GM23248 (cell line): ENCODE results near the gene PGAM4. TPM values are rescaled to one million over a fixed set of nuclear protein-coding genes. Genes with fewer than 3 reads are reported as not detected.

ENCODE experiments used
- DNase-seq: peaks from one replicate; pipeline ENCODE4 v3.0.0-alpha.2; 2015
- H2AFZ ChIP-seq: fragments of 200-600 bp; sonication (generic); 2 replicates; pipeline ENCODE4 v1.6.1; 2016; ENCODE audit warnings: antibody characterized with exemption
- H3F3A ChIP-seq: fragments of 200-600 bp; sonication (generic); 2 replicates; pipeline ENCODE4 v1.6.1; 2016; ENCODE audit warnings: mild to moderate bottlenecking, antibody characterized with exemption, mixed run types; ENCODE audit not compliant: insufficient read depth
- H3K27ac ChIP-seq: fragments of 200-600 bp; sonication (generic); 2 replicates; pipeline ENCODE4 v1.5.1; 2016; ENCODE audit warnings: mild to moderate bottlenecking
- H3K27me3 ChIP-seq: fragments of 200-600 bp; sonication (generic); replicated peaks from 2 replicates; pipeline ENCODE4 v1.6.1; 2016; ENCODE audit warnings: mild to moderate bottlenecking; ENCODE audit not compliant: insufficient read depth
- H3K36me3 ChIP-seq: fragments of 200-600 bp; sonication (generic); 2 replicates; pipeline ENCODE4 v1.6.1; 2016; ENCODE audit warnings: low read depth, mild to moderate bottlenecking
- H3K4me1 ChIP-seq: fragments of 200-600 bp; sonication (generic); 2 replicates; pipeline ENCODE4 v1.6.1; 2016; ENCODE audit warnings: mild to moderate bottlenecking; ENCODE audit not compliant: insufficient read depth
- H3K4me2 ChIP-seq: fragments of 200-600 bp; sonication (generic); one replicate; pipeline ENCODE4 v1.6.1; 2016; ENCODE audit warnings: mild to moderate bottlenecking; ENCODE audit not compliant: unreplicated experiment
- H3K4me3 ChIP-seq: fragments of 200-600 bp; sonication (generic); 2 replicates; pipeline ENCODE4 v1.5.1; 2016; ENCODE audit warnings: mild to moderate bottlenecking
- H3K79me2 ChIP-seq: fragments of 200-600 bp; sonication (generic); 2 replicates; pipeline ENCODE4 v1.6.1; 2016; ENCODE audit warnings: mild to moderate bottlenecking; ENCODE audit not compliant: insufficient read depth
- H3K9ac ChIP-seq: fragments of 200-600 bp; sonication (generic); 2 replicates; pipeline ENCODE4 v1.6.1; 2016; ENCODE audit warnings: mild to moderate bottlenecking
- H3K9me2 ChIP-seq: fragments of 200-600 bp; sonication (generic); 2 replicates; pipeline ENCODE4 v1.6.1; 2016; ENCODE audit warnings: mixed run types, mild to moderate bottlenecking, moderate library complexity; ENCODE audit not compliant: insufficient read depth
- H3K9me3 ChIP-seq: fragments of 200-600 bp; sonication (generic); one replicate; pipeline ENCODE4 v1.6.1; 2017; ENCODE audit warnings: low read depth
- H4K20me1 ChIP-seq: fragments of 200-600 bp; sonication (generic); 2 replicates; pipeline ENCODE4 v1.6.0; 2016; ENCODE audit not compliant: insufficient read depth
- EZH2 ChIP-seq: fragments of 200-600 bp; sonication (generic); IDR thresholded peaks from 2 replicates; pipeline ENCODE4 v1.6.1; 2018; ENCODE audit warnings: antibody characterized with exemption, mild to moderate bottlenecking; ENCODE audit not compliant: insufficient read depth, poor library complexity, severe bottlenecking
- EZH2phosphoT487 ChIP-seq: fragments of 200-600 bp; sonication (generic); IDR thresholded peaks from 2 replicates; pipeline ENCODE4 v1.6.1; 2018; ENCODE audit warnings: antibody characterized with exemption, moderate library complexity, mild to moderate bottlenecking, low read depth; ENCODE audit not compliant: insufficient read depth
- WGBS, 2 experiments: methylation state at CpG; one replicate each; pipeline ENCODE4 v1.1.6; 2015 to 2017; ENCODE audit warnings: low lambda C conversion rate in 2 of 2, low coverage in 1 of 2; ENCODE audit errors: missing lambda C conversion rate in 2 of 2; 5-methylcytosine and 5-hydroxymethylcytosine counted together
- in situ Hi-C: fragments of 300-500 bp; cut with MboI; formaldehyde crosslinking; loops from 2 replicates; pipeline ENCODE4 v1.15.0; 2020
- polyA plus RNA-seq: library from polyadenylated mRNA; unstranded; fragments of >200 nt; fragmentation: Nextera tagmentation; extraction: Ambion mirVana; gene quantifications from 2 replicates; pipeline ENCODE4 v1.2.1, GENCODE V29; 2016
- total RNA-seq: library from RNA; depleted of rRNA; stranded (reverse); fragments of >200 nt; shearing (Covaris generic); gene quantifications from 2 replicates; pipeline ENCODE4 v1.2.3, GENCODE V29; 2014

The PGAM4 gene
- total and polyA plus RNA-seq, 2 experiments from 2014 or later: not detected

GRCh38 chrX:77937291-77937690, 32.1 kb downstream of the PGAM4 start:
- Histone ChIP-seq H3K9me2 (no peaks in the 10 kb centered on the region), H3K9ac (no peak overlapping the region), H3K4me3 (no peak overlapping the region), H3K36me3 (no peaks in the 10 kb centered on the region), H3F3A (no peaks in the 10 kb centered on the region), H3K4me1 (no peaks in the 10 kb centered on the region), H3K27ac (no peak overlapping the region), H3K79me2 (no peaks in the 10 kb centered on the region), H3K9me3 (no peaks in the 10 kb centered on the region), H3K4me2 (no peak overlapping the region), H3K27me3 (no peaks in the 10 kb centered on the region), H2AFZ (no peak overlapping the region), H4K20me1 (no peaks in the 10 kb centered on the region)
- TF ChIP-seq EZH2phosphoT487 (no peak), EZH2 (no peak)
- WGBS, 2 experiments: 95 to 96% methylated on average over 3 of the region's 3 CpGs
- in situ Hi-C loops: no loop called here
- peak; percentile 23 for DNase-seq

GRCh38 chrX:77936299-77936698, 33.1 kb downstream of the PGAM4 start:
- Histone ChIP-seq H3K27ac (no peak overlapping the region), H3K4me3 (no peak overlapping the region), H3K79me2 (no peaks in the 10 kb centered on the region), H3K4me2 (no peak overlapping the region), H3K9me3 (no peaks in the 10 kb centered on the region), H3K36me3 (no peaks in the 10 kb centered on the region), H3K27me3 (no peaks in the 10 kb centered on the region), H3K9ac (no peak overlapping the region), H3F3A (no peaks in the 10 kb centered on the region), H4K20me1 (no peaks in the 10 kb centered on the region), H3K9me2 (no peaks in the 10 kb centered on the region), H3K4me1 (no peaks in the 10 kb centered on the region), H2AFZ (no peak overlapping the region)
- no peak for DNase-seq
- TF ChIP-seq EZH2phosphoT487: no peak
- TF ChIP-seq EZH2: no peak
- in situ Hi-C loops: no loop called here

- no peak overlapping the region for H3K9ac ChIP-seq
- in situ Hi-C loops: no loop called here
- TF ChIP-seq EZH2phosphoT487 (no peak), EZH2 (no peak)
- no peaks in the 10 kb centered on the region for H4K20me1 ChIP-seq
- H3F3A ChIP-seq: no peaks in the 10 kb centered on the region
- no peak overlapping the region for H3K27ac ChIP-seq
- H3K36me3 ChIP-seq: no peaks in the 10 kb centered on the region
- H2AFZ ChIP-seq: no peak overlapping the region
- H3K27me3 ChIP-seq: no peaks in the 10 kb centered on the region
- DNase-seq: no peak
- H3K4me2 ChIP-seq: no peak overlapping the region
- no peaks in the 10 kb centered on the region for H3K79me2 ChIP-seq
- H3K9me3 ChIP-seq: no peaks in the 10 kb centered on the region
- no peaks in the 10 kb centered on the region for H3K9me2 ChIP-seq
- WGBS, 2 experiments: 87 to 93% methylated on average over 1 of the region's 1 CpG
- no peaks in the 10 kb centered on the region for H3K4me1 ChIP-seq
- H3K4me3 ChIP-seq: no peak overlapping the region
These were observed 33.6 kb downstream of the PGAM4 start for GRCh38 chrX:77935886-77936285.

GRCh38 chrX:77930581-77930980, 38.9 kb downstream of the PGAM4 start:
- 8 to 36% methylated on average over 1 of the region's 1 CpG for WGBS, 2 experiments
- H4K20me1 ChIP-seq: no peaks in the 10 kb centered on the region
- no peaks in the 10 kb centered on the region for H3K79me2 ChIP-seq
- H3K4me2 ChIP-seq: no peak overlapping the region
- no peak overlapping the region for H3K27ac ChIP-seq
- H3K4me1 ChIP-seq: no peaks in the 10 kb centered on the region
- no peaks in the 10 kb centered on the region for H3K36me3 ChIP-seq
- no peaks in the 10 kb centered on the region for H3F3A ChIP-seq
- H3K9me2 ChIP-seq: no peaks in the 10 kb centered on the region
- H3K9me3 ChIP-seq: no peaks in the 10 kb centered on the region
- in situ Hi-C loops: no loop called here
- H3K4me3 ChIP-seq: no peak overlapping the region
- DNase-seq: no peak
- TF ChIP-seq EZH2phosphoT487 (no peak), EZH2 (no peak)
- no peak overlapping the region for H2AFZ ChIP-seq
- no peaks in the 10 kb centered on the region for H3K27me3 ChIP-seq
- H3K9ac ChIP-seq: no peak overlapping the region

GRCh38 chrX:77925764-77926163, 43.7 kb downstream of the PGAM4 start:
- no peak for DNase-seq
- no peak for TF ChIP-seq EZH2phosphoT487
- H3K27me3 ChIP-seq: no peaks in the 10 kb centered on the region
- H3K79me2 ChIP-seq: peaks cover 10% of the 10 kb centered on the region; the same call in 1 of the 2 replicates
- H3K4me1 ChIP-seq: no peaks in the 10 kb centered on the region
- H3K27ac ChIP-seq: no peak overlapping the region
- H3K9ac ChIP-seq: no peak overlapping the region
- no peak overlapping the region for H3K4me3 ChIP-seq
- H3F3A ChIP-seq: no peaks in the 10 kb centered on the region
- H2AFZ ChIP-seq: no peak overlapping the region
- no peaks in the 10 kb centered on the region for H3K9me3 ChIP-seq
- no peaks in the 10 kb centered on the region for H4K20me1 ChIP-seq
- in situ Hi-C loops: no loop called here
- H3K36me3 ChIP-seq: no peaks in the 10 kb centered on the region
- no peaks in the 10 kb centered on the region for H3K9me2 ChIP-seq
- 92 to 95% methylated on average over 3 of the region's 3 CpGs for WGBS, 2 experiments
- no peak overlapping the region for H3K4me2 ChIP-seq
